ENCODE data around the gene TMEM231. TPM values are rescaled to one million over a fixed set of nuclear protein-coding genes. Genes with fewer than 3 reads are reported as not detected.
A peak's percentile ranks its signal among the peaks of the same experiment; 100 is the strongest.

Gene TMEM231
- total and polyA plus RNA-seq, 9 of the 15 experiments (the other 6 are each of a cell fraction or from before 2014, with no cell fraction given) = 1.6 to 27.6 (median 9.1) TPM

DNA sequence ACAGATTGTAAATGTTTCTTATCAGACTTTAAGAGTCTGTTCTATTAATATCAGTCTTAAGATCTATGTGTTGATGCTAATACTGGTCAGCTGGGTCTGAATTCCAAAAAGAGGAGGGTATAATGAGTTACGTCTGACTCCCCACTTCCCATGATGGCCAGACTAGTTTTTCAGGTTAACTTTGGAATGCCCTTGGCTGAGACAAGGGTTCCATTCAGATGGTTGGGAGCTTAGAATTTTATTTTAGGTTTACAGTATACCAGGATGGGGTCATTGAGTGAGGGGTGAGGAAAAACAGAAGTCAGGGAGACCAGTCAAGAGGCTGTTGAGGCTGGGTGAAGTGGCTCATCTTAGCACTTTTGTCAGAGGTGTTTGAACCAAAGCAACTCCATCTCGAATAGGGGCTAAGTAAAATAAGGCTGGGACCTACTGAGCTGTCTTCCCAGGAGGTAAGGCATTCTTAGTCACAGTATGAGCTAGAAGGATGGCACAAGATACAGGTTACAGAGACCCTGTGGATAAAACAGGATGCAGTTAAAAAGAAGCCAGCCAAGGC, 2.9 kb upstream of the TMEM231 start:
- Histone ChIP-seq H3K9ac (ENCODE audit: insufficient read depth in 1 of 2, low read depth in 2 of 2, low read length in 2 of 2) (no peak overlapping the region; a peak in 1 of 4 replicates), H3K79me2 (ENCODE audit: control insufficient read depth, insufficient read depth, low read length) (peaks cover 8% of the 10 kb centered on the region; the same call in 1 of the 3 replicates), H3K4me1 (replicated peaks in 1 of 2; ENCODE audit: control insufficient read depth in 2 of 2, insufficient read depth in 2 of 2, low read length in 2 of 2) (peaks cover 17 to 26% of the 10 kb centered on the region in 2 experiments), H3K4me3 (no peak overlapping the region), H3K4me2 (ENCODE audit: insufficient read depth, low read length) (0 out of 2 replicates have a peak overlapping the region, but pooled peaks have one; percentile 69), H3K27me3 (ENCODE audit: control insufficient read depth in 2 of 2, insufficient read depth in 2 of 2, low read length in 2 of 2) (no peaks in the 10 kb centered on the region), H3K36me3 (ENCODE audit: control insufficient read depth, insufficient read depth, low read length) (no peaks in the 10 kb centered on the region), H3K27ac (ENCODE audit: extremely low read depth, low read depth, low read length) (peak overlapping the region; percentile 81; the same call in 2 of the 3 replicates), H3K9me1 (ENCODE audit: control insufficient read depth, insufficient read depth, low read length) (no peaks in the 10 kb centered on the region), H4K20me1 (replicated peaks; ENCODE audit: control insufficient read depth, insufficient read depth, low read length) (no peaks in the 10 kb centered on the region), H2AFZ (ENCODE audit: low read depth, low read length) (peak overlapping the region; percentile 42; the same call in 1 of the 2 replicates), H3K9me3 (replicated peaks; ENCODE audit: control insufficient read depth, insufficient read depth, low read depth, low read length) (no peaks in the 10 kb centered on the region)
- no peak for ATAC-seq
- no peak for DNase-seq (ENCODE audit: extremely low read depth in 1 of 4, low spot score in 3 of 4)
- intact Hi-C loops (cut with micrococcal nuclease) (no loop called here), in situ Hi-C loops (cut with MboI) (no loop called here)
- BruUV-seq (replicated peaks) = no TSS peak
- WGBS (ENCODE audit: insufficient coverage, low coverage, missing lambda C conversion rate) = 63% methylated on average over 2 of the region's 2 CpGs
- POLR2A ChIA-PET = no interaction called here
- no peak for FAIRE-seq
- CTCF ChIA-PET (ENCODE audit: low intra/inter-chr PET ratio) = no interaction called here
- TF ChIP-seq, protein P1, sequence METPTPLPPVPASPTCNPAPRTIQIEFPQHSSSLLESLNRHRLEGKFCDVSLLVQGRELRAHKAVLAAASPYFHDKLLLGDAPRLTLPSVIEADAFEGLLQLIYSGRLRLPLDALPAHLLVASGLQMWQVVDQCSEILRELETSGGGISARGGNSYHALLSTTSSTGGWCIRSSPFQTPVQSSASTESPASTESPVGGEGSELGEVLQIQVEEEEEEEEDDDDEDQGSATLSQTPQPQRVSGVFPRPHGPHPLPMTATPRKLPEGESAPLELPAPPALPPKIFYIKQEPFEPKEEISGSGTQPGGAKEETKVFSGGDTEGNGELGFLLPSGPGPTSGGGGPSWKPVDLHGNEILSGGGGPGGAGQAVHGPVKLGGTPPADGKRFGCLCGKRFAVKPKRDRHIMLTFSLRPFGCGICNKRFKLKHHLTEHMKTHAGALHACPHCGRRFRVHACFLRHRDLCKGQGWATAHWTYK (CRISPR knock-in tag; IDR thresholded peaks at IDR 0.05) = 0 out of 2 replicates have a peak, but pooled peaks have one; percentile 35
- TF ChIP-seq, protein P2, sequence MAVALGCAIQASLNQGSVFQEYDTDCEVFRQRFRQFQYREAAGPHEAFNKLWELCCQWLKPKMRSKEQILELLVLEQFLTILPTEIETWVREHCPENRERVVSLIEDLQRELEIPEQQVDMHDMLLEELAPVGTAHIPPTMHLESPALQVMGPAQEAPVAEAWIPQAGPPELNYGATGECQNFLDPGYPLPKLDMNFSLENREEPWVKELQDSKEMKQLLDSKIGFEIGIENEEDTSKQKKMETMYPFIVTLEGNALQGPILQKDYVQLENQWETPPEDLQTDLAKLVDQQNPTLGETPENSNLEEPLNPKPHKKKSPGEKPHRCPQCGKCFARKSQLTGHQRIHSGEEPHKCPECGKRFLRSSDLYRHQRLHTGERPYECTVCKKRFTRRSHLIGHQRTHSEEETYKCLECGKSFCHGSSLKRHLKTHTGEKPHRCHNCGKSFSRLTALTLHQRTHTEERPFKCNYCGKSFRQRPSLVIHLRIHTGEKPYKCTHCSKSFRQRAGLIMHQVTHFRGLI (CRISPR knock-in tag; IDR thresholded peaks at IDR 0.05) = 0 out of 2 replicates have a peak, but pooled peaks have one; percentile 51
- TF ChIP-seq NR2F6 (CRISPR knock-in tag; IDR thresholded peaks at IDR 0.05) (no peak), RAD51 (IDR thresholded peaks at IDR 0.05; ENCODE audit: borderline replicate concordance, low read depth) (no peak), ZNF589 (CRISPR knock-in tag; IDR thresholded peaks at IDR 0.05; ENCODE audit: low read depth) (0 out of 2 replicates have a peak, but pooled peaks have one; percentile 11), ZNF639 (CRISPR knock-in tag; conservative IDR thresholded peaks at IDR 0.05 in 1 of 2, IDR thresholded peaks at IDR 0.05 in 1 of 2) (0 out of 4 replicates have a peak, but pooled peaks of 1 of the 2 experiments have one; percentile 32), MTF1 (CRISPR knock-in tag; IDR thresholded peaks at IDR 0.05; ENCODE audit: borderline replicate concordance) (no peak)
- TF ChIP-seq, protein P3, sequence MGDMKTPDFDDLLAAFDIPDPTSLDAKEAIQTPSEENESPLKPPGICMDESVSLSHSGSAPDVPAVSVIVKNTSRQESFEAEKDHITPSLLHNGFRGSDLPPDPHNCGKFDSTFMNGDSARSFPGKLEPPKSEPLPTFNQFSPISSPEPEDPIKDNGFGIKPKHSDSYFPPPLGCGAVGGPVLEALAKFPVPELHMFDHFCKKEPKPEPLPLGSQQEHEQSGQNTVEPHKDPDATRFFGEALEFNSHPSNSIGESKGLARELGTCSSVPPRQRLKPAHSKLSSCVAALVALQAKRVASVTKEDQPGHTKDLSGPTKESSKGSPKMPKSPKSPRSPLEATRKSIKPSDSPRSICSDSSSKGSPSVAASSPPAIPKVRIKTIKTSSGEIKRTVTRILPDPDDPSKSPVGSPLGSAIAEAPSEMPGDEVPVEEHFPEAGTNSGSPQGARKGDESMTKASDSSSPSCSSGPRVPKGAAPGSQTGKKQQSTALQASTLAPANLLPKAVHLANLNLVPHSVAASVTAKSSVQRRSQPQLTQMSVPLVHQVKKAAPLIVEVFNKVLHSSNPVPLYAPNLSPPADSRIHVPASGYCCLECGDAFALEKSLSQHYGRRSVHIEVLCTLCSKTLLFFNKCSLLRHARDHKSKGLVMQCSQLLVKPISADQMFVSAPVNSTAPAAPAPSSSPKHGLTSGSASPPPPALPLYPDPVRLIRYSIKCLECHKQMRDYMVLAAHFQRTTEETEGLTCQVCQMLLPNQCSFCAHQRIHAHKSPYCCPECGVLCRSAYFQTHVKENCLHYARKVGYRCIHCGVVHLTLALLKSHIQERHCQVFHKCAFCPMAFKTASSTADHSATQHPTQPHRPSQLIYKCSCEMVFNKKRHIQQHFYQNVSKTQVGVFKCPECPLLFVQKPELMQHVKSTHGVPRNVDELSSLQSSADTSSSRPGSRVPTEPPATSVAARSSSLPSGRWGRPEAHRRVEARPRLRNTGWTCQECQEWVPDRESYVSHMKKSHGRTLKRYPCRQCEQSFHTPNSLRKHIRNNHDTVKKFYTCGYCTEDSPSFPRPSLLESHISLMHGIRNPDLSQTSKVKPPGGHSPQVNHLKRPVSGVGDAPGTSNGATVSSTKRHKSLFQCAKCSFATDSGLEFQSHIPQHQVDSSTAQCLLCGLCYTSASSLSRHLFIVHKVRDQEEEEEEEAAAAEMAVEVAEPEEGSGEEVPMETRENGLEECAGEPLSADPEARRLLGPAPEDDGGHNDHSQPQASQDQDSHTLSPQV (IDR thresholded peaks at IDR 0.05) = peak; percentile 86
- TF ChIP-seq, protein P4, sequence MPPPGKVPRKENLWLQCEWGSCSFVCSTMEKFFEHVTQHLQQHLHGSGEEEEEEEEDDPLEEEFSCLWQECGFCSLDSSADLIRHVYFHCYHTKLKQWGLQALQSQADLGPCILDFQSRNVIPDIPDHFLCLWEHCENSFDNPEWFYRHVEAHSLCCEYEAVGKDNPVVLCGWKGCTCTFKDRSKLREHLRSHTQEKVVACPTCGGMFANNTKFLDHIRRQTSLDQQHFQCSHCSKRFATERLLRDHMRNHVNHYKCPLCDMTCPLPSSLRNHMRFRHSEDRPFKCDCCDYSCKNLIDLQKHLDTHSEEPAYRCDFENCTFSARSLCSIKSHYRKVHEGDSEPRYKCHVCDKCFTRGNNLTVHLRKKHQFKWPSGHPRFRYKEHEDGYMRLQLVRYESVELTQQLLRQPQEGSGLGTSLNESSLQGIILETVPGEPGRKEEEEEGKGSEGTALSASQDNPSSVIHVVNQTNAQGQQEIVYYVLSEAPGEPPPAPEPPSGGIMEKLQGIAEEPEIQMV (tag; conservative IDR thresholded peaks at IDR 0.05; ENCODE audit: low read depth) = peak; percentile 68; the same call in 1 of the 2 replicates
